Activated CD4-positive, alpha-beta T cell treated with anti-CD3 and anti-CD28 coated beads for 36 hours (primary cell): Measurements from ENCODE around the gene STAC3. TPM values are rescaled to one million over a fixed set of nuclear protein-coding genes. Genes with fewer than 3 reads are reported as not detected.
"Not testable (repeated sequence)": the region's sequence is repeated elsewhere in the genome, so short reads cannot be mapped to it uniquely, and the experiment has no call there.

Experiments used
- ATAC-seq: fragments of 200-7000 bp; cut with Tn5 transposase; one replicate; pipeline ENCODE4 v1.10.0; 2021; ENCODE audit warnings: mild to moderate bottlenecking, moderate library complexity
- CTCF ChIA-PET: fragments of 350-600 bp; sonication (Branson Sonifier 250); formaldehyde crosslinking; loops from one replicate; lab custom pipeline; 2021; ENCODE audit warnings: antibody characterized with exemption; lab: Charles Lee
- POLR2A ChIA-PET: fragments of 350-600 bp; sonication (Branson Sonifier 250); formaldehyde crosslinking; loops from one replicate; lab custom pipeline; 2021; ENCODE audit warnings: antibody characterized with exemption, inconsistent platforms; lab: Charles Lee
- DNase-seq: peaks from one replicate; pipeline ENCODE4 v3.0.0-alpha.2; 2020
- H3K27ac Mint-ChIP-seq: one replicate; pipeline ENCODE4 v1.8.0; 2021; ENCODE audit warnings: mixed read lengths
- H3K27me3 Mint-ChIP-seq: one replicate; pipeline ENCODE4 v1.8.0; 2021; ENCODE audit warnings: mixed read lengths
- H3K36me3 Mint-ChIP-seq: one replicate; pipeline ENCODE4 v1.8.0; 2021; ENCODE audit warnings: low read depth, mixed read lengths
- H3K4me1 Mint-ChIP-seq: one replicate; pipeline ENCODE4 v1.8.0; 2021; ENCODE audit warnings: mixed read lengths
- H3K4me3 Mint-ChIP-seq: one replicate; pipeline ENCODE4 v1.8.0; 2021; ENCODE audit warnings: mild to moderate bottlenecking, moderate library complexity, mixed read lengths
- H3K9me3 Mint-ChIP-seq: one replicate; pipeline ENCODE4 v1.8.0; 2021; ENCODE audit warnings: low read depth, mixed read lengths
- intact Hi-C, 2 experiments: fragments of 100-400 bp; cut with DNase I in 1 of 2; cut with micrococcal nuclease in 1 of 2; formaldehyde crosslinking; loops; one replicate each; pipeline versions ENCODE4 v1.14.2 to v1.15.1; 2022 to 2024; cut with DNase I, micrococcal nuclease
- total RNA-seq, 2 experiments: library from RNA; stranded (reverse); gene quantifications; one replicate each; pipeline ENCODE4 v1.2.3, GENCODE V29; 2021

Gene STAC3
- 1 to 10 TPM; 2.5 to 2.8 TPM for total RNA-seq

- ATAC-seq (no peak), DNase-seq (no peak)
- CTCF ChIA-PET, result interaction anchor here (0.8 to 2.3 kb wide), 7 partner anchors 9 to 127 kb away, joined by 3 to 20 read pairs (median 5); no protein-coding TSS in a partner anchor
- Mint-ChIP-seq H3K4me3 (no peak within 1 kb of the TSS), H3K36me3 (no peaks in the 10 kb centered on the region), H3K27me3 (no peaks in the 10 kb centered on the region), H3K4me1 (peaks cover 2% of the 10 kb centered on the region), H3K27ac (no peak within 1 kb of the TSS), H3K9me3 (no peaks in the 10 kb centered on the region)
- POLR2A ChIA-PET, result no interaction called here
- intact Hi-C loops, result no loop called here
Measured at GRCh38 chr12:57250956-57251355, at the start of gene STAC3. Gene STAC3 (minus strand): TSS chr12:57251187. CDS start chr12:57249636, 1,551 bp downstream.

GRCh38 chr12:57299514-57300016 lies 48.6 kb upstream of the STAC3 start:
- no peak overlapping the region for H3K4me3 Mint-ChIP-seq
- no peaks in the 10 kb centered on the region for H3K9me3 Mint-ChIP-seq
- intact Hi-C loops, result no loop called here
- H3K27me3 Mint-ChIP-seq, result no peaks in the 10 kb centered on the region
- ATAC-seq, result no peak
- POLR2A ChIA-PET, result no interaction called here
- no peaks in the 10 kb centered on the region for H3K4me1 Mint-ChIP-seq
- H3K36me3 Mint-ChIP-seq, result peaks cover 26% of the 10 kb centered on the region
- CTCF ChIA-PET, result interaction anchor here (0.6 to 1.2 kb wide), 5 partner anchors 16 to 328 kb away, joined by 3 read pairs; partner anchors contain the start of genes GLI1 and INHBE
- H3K27ac Mint-ChIP-seq, result no peak overlapping the region
- no peak for DNase-seq

- Mint-ChIP-seq H3K27ac (no peak overlapping the region), H3K4me3 (no peak overlapping the region), H3K9me3 (no peaks in the 10 kb centered on the region), H3K27me3 (no peaks in the 10 kb centered on the region), H3K4me1 (no peaks in the 10 kb centered on the region), H3K36me3 (peaks cover 21% of the 10 kb centered on the region)
- ATAC-seq (no peak), DNase-seq (no peak)
- ChIA-PET POLR2A (no interaction called here), CTCF (no interaction called here)
- intact Hi-C loops, result no loop called here
Measured at GRCh38 chr12:57296291-57296690, 45.3 kb upstream of the STAC3 start.

- POLR2A ChIA-PET, DNase-seq, intact Hi-C loops, H3K4me3 Mint-ChIP-seq, H3K9me3 Mint-ChIP-seq, H3K27me3 Mint-ChIP-seq, ATAC-seq, H3K27ac Mint-ChIP-seq: not testable (repeated sequence)
- Mint-ChIP-seq H3K4me1 (peaks cover 21% of the 10 kb centered on the region), H3K36me3 (peaks cover 38% of the 10 kb centered on the region)
- CTCF ChIA-PET, result interaction anchor here (1.4 kb wide), 1 partner anchor 170 kb away, joined by 4 read pairs; no protein-coding TSS in a partner anchor
Measured at GRCh38 chr12:57282073-57282472, 31.1 kb upstream of the STAC3 start.

GRCh38 chr12:57280211-57281062 lies 29.4 kb upstream of the STAC3 start:
- POLR2A ChIA-PET, result no interaction called here
- ATAC-seq, result peak; percentile 99
- Mint-ChIP-seq H3K4me1 (peaks cover 23% of the 10 kb centered on the region), H3K36me3 (peaks cover 42% of the 10 kb centered on the region), H3K27ac (peak overlapping the region; percentile 94), H3K27me3 (no peaks in the 10 kb centered on the region), H3K9me3 (no peaks in the 10 kb centered on the region), H3K4me3 (peak overlapping the region; percentile 69)
- DNase-seq, result peak; percentile 88
- intact Hi-C loops, result loop anchor here (1.0 kb wide), 5 partner anchors 37 to 267 kb away; partner anchors contain the start of genes R3HDM2 (in 2 of the 2), DCTN2 (in 1 of the 2) and GLI1 (in 1 of the 2)
- CTCF ChIA-PET, result interaction anchor here (0.6 to 2.6 kb wide), 7 partner anchors 10 to 123 kb away, joined by 3 to 10 read pairs (median 4); no protein-coding TSS in a partner anchor

GRCh38 chr12:57278465-57279381 lies 27.7 kb upstream of the STAC3 start:
- Mint-ChIP-seq H3K9me3 (no peaks in the 10 kb centered on the region), H3K27me3 (no peaks in the 10 kb centered on the region), H3K4me1 (peaks cover 24% of the 10 kb centered on the region)

GRCh38 chr12:57276935-57277563 lies 26.1 kb upstream of the STAC3 start:
- ATAC-seq (no peak), DNase-seq (peak; percentile 51)
- Mint-ChIP-seq H3K4me3 (no peak overlapping the region), H3K36me3 (peaks cover 39% of the 10 kb centered on the region), H3K27ac (no peak overlapping the region), H3K27me3 (no peaks in the 10 kb centered on the region), H3K9me3 (no peaks in the 10 kb centered on the region), H3K4me1 (peaks cover 24% of the 10 kb centered on the region)
- ChIA-PET CTCF (interaction anchor here (0.7 to 2.4 kb wide), 6 partner anchors 9 to 181 kb away, joined by 3 to 10 read pairs (median 4); no protein-coding TSS in a partner anchor), POLR2A (no interaction called here)
- intact Hi-C loops, result no loop called here

More at GRCh38 chr12:57278465-57279381, 27.7 kb upstream of the STAC3 start:
- CTCF ChIA-PET, result interaction anchor here (1.3 to 2.6 kb wide), 3 partner anchors 11 to 180 kb away, joined by 5 to 10 read pairs (median 10); partner anchors contain the start of gene GLI1
- no peak for DNase-seq
- H3K36me3 Mint-ChIP-seq, result peaks cover 46% of the 10 kb centered on the region
- no peak for ATAC-seq
- POLR2A ChIA-PET, result interaction anchor here (0.5 kb wide), 1 partner anchor 215 kb away, joined by 7 read pairs; no protein-coding TSS in a partner anchor
- intact Hi-C loops, result no loop called here
- no peak overlapping the region for H3K4me3 Mint-ChIP-seq
- H3K27ac Mint-ChIP-seq, result peak overlapping the region; percentile 30

GRCh38 chr12:57276233-57276632 lies 25.2 kb upstream of the STAC3 start:
- H3K9me3 Mint-ChIP-seq, H3K27ac Mint-ChIP-seq, POLR2A ChIA-PET, H3K27me3 Mint-ChIP-seq, H3K4me3 Mint-ChIP-seq, DNase-seq, intact Hi-C loops, ATAC-seq: not testable (repeated sequence)
- CTCF ChIA-PET, result interaction anchor here (0.7 to 1.5 kb wide), 3 partner anchors 10 to 62 kb away, joined by 3 to 4 read pairs (median 4); no protein-coding TSS in a partner anchor
- peaks cover 36% of the 10 kb centered on the region for H3K36me3 Mint-ChIP-seq
- H3K4me1 Mint-ChIP-seq, result peaks cover 24% of the 10 kb centered on the region

GRCh38 chr12:57273516-57273915 lies 22.5 kb upstream of the STAC3 start:
- intact Hi-C loops, result no loop called here
- Mint-ChIP-seq H3K4me3 (no peak overlapping the region), H3K36me3 (peaks cover 34% of the 10 kb centered on the region), H3K27me3 (no peaks in the 10 kb centered on the region), H3K9me3 (no peaks in the 10 kb centered on the region), H3K27ac (no peak overlapping the region), H3K4me1 (peaks cover 6% of the 10 kb centered on the region)
- ChIA-PET POLR2A (no interaction called here), CTCF (interaction anchor here (0.6 to 2.3 kb wide), 3 partner anchors 13 to 202 kb away, joined by 3 to 7 read pairs (median 5); no protein-coding TSS in a partner anchor)
- no peak for ATAC-seq
- no peak for DNase-seq

GRCh38 chr12:57272337-57273151 lies 21.6 kb upstream of the STAC3 start:
- Mint-ChIP-seq H3K36me3 (peaks cover 30% of the 10 kb centered on the region), H3K4me1 (peaks cover 14% of the 10 kb centered on the region), H3K9me3 (no peaks in the 10 kb centered on the region), H3K4me3 (no peak overlapping the region), H3K27me3 (no peaks in the 10 kb centered on the region), H3K27ac (no peak overlapping the region)
- intact Hi-C loops, result no loop called here
- ChIA-PET POLR2A (no interaction called here), CTCF (interaction anchor here (0.6 to 2.3 kb wide), 5 partner anchors 11 to 203 kb away, joined by 3 to 7 read pairs (median 5); no protein-coding TSS in a partner anchor)
- no peak for DNase-seq
- no peak for ATAC-seq
